Measurements from ENCODE around the gene FAM83F.

Gene FAM83F

GRCh38 chr22:39955675-39956074 lies 39.1 kb upstream of the FAM83F start:
- Histone ChIP-seq H3K36me3 (ENCODE audit: control insufficient read depth in 2 of 2, insufficient read depth in 2 of 2, low read length in 2 of 2) (no peaks in the 10 kb centered on the region), H3K4me1 (ENCODE audit: control insufficient read depth, insufficient read depth, low read length) (no peaks in the 10 kb centered on the region), H3K27ac (ENCODE audit: low read length) (no peak overlapping the region), H3K9ac (ENCODE audit: low read length in 2 of 2) (no peak overlapping the region), H3K27me3 (ENCODE audit: control insufficient read depth in 1 of 2, insufficient read depth in 2 of 2, low read length in 2 of 2) (peaks cover 0 to 10% of the 10 kb centered on the region in 2 donors), H3K4me3 (ENCODE audit: low read length in 2 of 2) (no peak overlapping the region), H3K9me3 (ENCODE audit: control insufficient read depth in 2 of 2, low read length in 2 of 2) (no peaks in the 10 kb centered on the region)

- Histone ChIP-seq H3K4me1 (ENCODE audit: control insufficient read depth, insufficient read depth, low read length) (no peaks in the 10 kb centered on the region), H3K4me3 (ENCODE audit: low read length in 2 of 2) (no peak overlapping the region), H3K9me3 (ENCODE audit: control insufficient read depth in 2 of 2, low read length in 2 of 2) (no peaks in the 10 kb centered on the region), H3K27ac (ENCODE audit: low read length) (no peak overlapping the region), H3K9ac (ENCODE audit: low read length in 2 of 2) (no peak overlapping the region), H3K36me3 (ENCODE audit: control insufficient read depth in 2 of 2, insufficient read depth in 2 of 2, low read length in 2 of 2) (no peaks in the 10 kb centered on the region), H3K27me3 (ENCODE audit: control insufficient read depth in 1 of 2, insufficient read depth in 2 of 2, low read length in 2 of 2) (peaks cover 0 to 12% of the 10 kb centered on the region in 2 donors)
Measured at GRCh38 chr22:39956932-39957664, 37.7 kb upstream of the FAM83F start.

GRCh38 chr22:39958009-39958711 lies 36.6 kb upstream of the FAM83F start:
- Histone ChIP-seq H3K4me1 (ENCODE audit: control insufficient read depth, insufficient read depth, low read length) (no peaks in the 10 kb centered on the region), H3K27ac (ENCODE audit: low read length) (no peak overlapping the region), H3K4me3 (ENCODE audit: low read length in 2 of 2) (no peak overlapping the region), H3K36me3 (ENCODE audit: control insufficient read depth in 2 of 2, insufficient read depth in 2 of 2, low read length in 2 of 2) (no peaks in the 10 kb centered on the region), H3K9me3 (ENCODE audit: control insufficient read depth in 2 of 2, low read length in 2 of 2) (no peaks in the 10 kb centered on the region), H3K27me3 (ENCODE audit: control insufficient read depth in 1 of 2, insufficient read depth in 2 of 2, low read length in 2 of 2) (peaks cover 0 to 12% of the 10 kb centered on the region in 2 donors), H3K9ac (ENCODE audit: low read length in 2 of 2) (no peak overlapping the region)

DNA sequence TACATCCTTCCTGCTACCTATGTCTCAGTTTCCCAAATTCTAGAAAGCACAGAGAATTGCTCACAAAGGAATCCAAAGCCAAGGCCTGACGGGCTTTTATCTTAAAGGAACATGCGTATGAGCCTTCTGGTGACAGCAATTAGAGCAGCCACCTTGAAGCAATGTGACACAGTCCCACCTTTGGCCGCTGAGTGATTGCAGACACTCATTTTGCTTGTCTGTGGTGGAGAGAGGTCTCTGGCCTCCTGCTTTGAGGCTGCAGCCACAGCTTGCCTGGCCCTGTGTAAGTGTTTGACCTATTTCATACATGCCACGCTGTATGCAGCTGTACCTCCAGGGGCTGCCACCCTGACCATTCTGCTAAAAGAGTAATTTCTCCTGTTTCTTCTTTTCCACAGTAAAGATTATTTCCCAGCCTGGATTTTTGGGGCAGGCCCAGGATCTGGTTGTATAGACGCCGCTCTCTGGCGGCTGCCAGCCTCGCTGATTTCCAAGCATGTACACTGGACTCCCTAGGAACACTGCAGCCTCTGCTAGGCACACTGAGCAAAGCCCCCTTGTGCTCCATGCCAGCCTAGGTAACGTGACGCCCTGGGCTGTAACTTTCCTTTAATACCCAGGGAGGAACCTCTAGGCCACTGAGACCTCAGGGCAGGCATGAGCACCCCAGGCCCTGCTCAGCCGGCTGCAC lies 35.7 kb upstream of the FAM83F start:
- no peaks in the 10 kb centered on the region for H3K9me3 ChIP-seq (ENCODE audit: control insufficient read depth in 2 of 2, low read length in 2 of 2)
- no peaks in the 10 kb centered on the region for H3K36me3 ChIP-seq (ENCODE audit: control insufficient read depth in 2 of 2, insufficient read depth in 2 of 2, low read length in 2 of 2)
- H3K4me3 ChIP-seq (ENCODE audit: low read length in 2 of 2) = no peak overlapping the region
- H3K4me1 ChIP-seq (ENCODE audit: control insufficient read depth, insufficient read depth, low read length) = no peaks in the 10 kb centered on the region
- peaks cover 0 to 12% of the 10 kb centered on the region in 2 donors for H3K27me3 ChIP-seq (ENCODE audit: control insufficient read depth in 1 of 2, insufficient read depth in 2 of 2, low read length in 2 of 2)
- H3K9ac ChIP-seq (ENCODE audit: low read length in 2 of 2) = no peak overlapping the region
- no peak overlapping the region for H3K27ac ChIP-seq (ENCODE audit: low read length)

- Histone ChIP-seq H3K9me3 (ENCODE audit: control insufficient read depth in 2 of 2, low read length in 2 of 2) (no peaks in the 10 kb centered on the region), H3K4me1 (ENCODE audit: control insufficient read depth, insufficient read depth, low read length) (no peaks in the 10 kb centered on the region), H3K27ac (ENCODE audit: low read length) (no peak within 1 kb of the TSS), H3K4me3 (ENCODE audit: low read length in 2 of 2) (no peak within 1 kb of the TSS), H3K9ac (ENCODE audit: low read length in 2 of 2) (no peak within 1 kb of the TSS), H3K36me3 (ENCODE audit: control insufficient read depth in 2 of 2, insufficient read depth in 2 of 2, low read length in 2 of 2) (no peaks in the 10 kb centered on the region), H3K27me3 (ENCODE audit: control insufficient read depth in 1 of 2, insufficient read depth in 2 of 2, low read length in 2 of 2) (peaks cover 0 to 12% of the 10 kb centered on the region in 2 donors)
Measured at GRCh38 chr22:39959640-39960447, 34.9 kb upstream of the FAM83F start, which contains the start of gene TMA7B. Gene TMA7B (plus strand): TSS chr22:39960397. CDS start chr22:39964375, 3,978 bp downstream.

GRCh38 chr22:39960791-39961746 lies 33.7 kb upstream of the FAM83F start:
- no peak overlapping the region for H3K4me3 ChIP-seq (ENCODE audit: low read length in 2 of 2)
- no peaks in the 10 kb centered on the region for H3K36me3 ChIP-seq (ENCODE audit: control insufficient read depth in 2 of 2, insufficient read depth in 2 of 2, low read length in 2 of 2)
- no peaks in the 10 kb centered on the region for H3K9me3 ChIP-seq (ENCODE audit: control insufficient read depth in 2 of 2, low read length in 2 of 2)
- peaks cover 0 to 18% of the 10 kb centered on the region in 2 donors for H3K27me3 ChIP-seq (ENCODE audit: control insufficient read depth in 1 of 2, insufficient read depth in 2 of 2, low read length in 2 of 2)
- no peak overlapping the region for H3K9ac ChIP-seq (ENCODE audit: low read length in 2 of 2)
- H3K4me1 ChIP-seq (ENCODE audit: control insufficient read depth, insufficient read depth, low read length) = no peaks in the 10 kb centered on the region
- H3K27ac ChIP-seq (ENCODE audit: low read length) = no peak overlapping the region

DNA sequence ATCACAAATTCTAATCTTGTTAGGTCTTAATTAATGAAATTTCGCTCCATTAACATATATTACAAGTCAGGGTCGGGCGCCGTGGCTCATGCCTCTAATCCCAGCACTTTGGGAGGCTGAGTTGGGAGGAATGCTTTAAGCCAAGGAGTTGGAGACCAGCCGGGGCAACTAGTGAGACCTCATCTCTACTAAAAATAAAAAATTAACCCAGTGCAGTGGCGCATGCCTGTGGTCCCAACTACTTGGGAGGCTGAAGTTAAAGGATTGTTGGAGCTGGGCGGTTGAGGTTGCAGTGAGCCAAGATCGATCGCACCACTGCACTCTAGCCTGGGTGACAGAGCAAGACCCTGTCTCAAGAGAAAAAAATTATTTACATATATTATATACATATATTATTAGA lies 32.7 kb upstream of the FAM83F start:
- peaks cover 0 to 19% of the 10 kb centered on the region in 2 donors for H3K27me3 ChIP-seq (ENCODE audit: control insufficient read depth in 1 of 2, insufficient read depth in 2 of 2, low read length in 2 of 2)
- H3K9ac ChIP-seq (ENCODE audit: low read length in 2 of 2) = no peak overlapping the region
- no peaks in the 10 kb centered on the region for H3K36me3 ChIP-seq (ENCODE audit: control insufficient read depth in 2 of 2, insufficient read depth in 2 of 2, low read length in 2 of 2)
- H3K9me3 ChIP-seq (ENCODE audit: control insufficient read depth in 2 of 2, low read length in 2 of 2) = no peaks in the 10 kb centered on the region
- H3K27ac ChIP-seq (ENCODE audit: low read length) = no peak overlapping the region
- H3K4me1 ChIP-seq (ENCODE audit: control insufficient read depth, insufficient read depth, low read length) = no peaks in the 10 kb centered on the region
- H3K4me3 ChIP-seq (ENCODE audit: low read length in 2 of 2) = no peak overlapping the region

DNA sequence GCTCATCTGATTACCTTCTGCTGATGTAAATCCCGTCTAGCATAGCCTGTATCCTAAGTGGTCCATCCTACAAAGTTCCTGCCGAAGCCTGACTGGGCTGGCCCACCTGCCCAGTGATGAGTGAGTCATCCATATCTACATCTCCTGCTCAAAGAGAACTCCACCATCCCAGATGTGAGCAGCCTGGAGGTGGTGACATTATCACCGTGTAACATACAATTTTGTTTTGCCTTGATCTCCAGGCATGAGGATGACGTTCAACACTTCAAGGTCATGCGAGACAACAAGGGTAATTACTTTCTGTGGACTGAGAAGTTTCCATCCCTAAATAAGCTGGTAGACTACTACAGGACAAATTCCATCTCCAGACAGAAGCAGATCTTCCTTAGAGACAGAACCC lies 29.0 kb upstream of the FAM83F start:
- H3K9me3 ChIP-seq (ENCODE audit: control insufficient read depth in 2 of 2, low read length in 2 of 2) = no peaks in the 10 kb centered on the region
- H3K36me3 ChIP-seq (ENCODE audit: control insufficient read depth in 2 of 2, insufficient read depth in 2 of 2, low read length in 2 of 2) = no peaks in the 10 kb centered on the region
- H3K27me3 ChIP-seq (ENCODE audit: control insufficient read depth in 1 of 2, insufficient read depth in 2 of 2, low read length in 2 of 2) = peaks cover 10 to 21% of the 10 kb centered on the region in 2 donors
- no peaks in the 10 kb centered on the region for H3K4me1 ChIP-seq (ENCODE audit: control insufficient read depth, insufficient read depth, low read length)
- H3K4me3 ChIP-seq (ENCODE audit: low read length in 2 of 2) = no peak overlapping the region
- H3K9ac ChIP-seq (ENCODE audit: low read length in 2 of 2) = no peak overlapping the region
- no peak overlapping the region for H3K27ac ChIP-seq (ENCODE audit: low read length)

GRCh38 chr22:39966470-39966869 lies 28.3 kb upstream of the FAM83F start:
- no peaks in the 10 kb centered on the region for H3K36me3 ChIP-seq (ENCODE audit: control insufficient read depth in 2 of 2, insufficient read depth in 2 of 2, low read length in 2 of 2)
- no peak overlapping the region for H3K4me3 ChIP-seq (ENCODE audit: low read length in 2 of 2)
- H3K27ac ChIP-seq (ENCODE audit: low read length) = no peak overlapping the region
- H3K4me1 ChIP-seq (ENCODE audit: control insufficient read depth, insufficient read depth, low read length) = no peaks in the 10 kb centered on the region
- H3K9me3 ChIP-seq (ENCODE audit: control insufficient read depth in 2 of 2, low read length in 2 of 2) = no peaks in the 10 kb centered on the region
- H3K27me3 ChIP-seq (ENCODE audit: control insufficient read depth in 1 of 2, insufficient read depth in 2 of 2, low read length in 2 of 2) = peaks cover 15 to 19% of the 10 kb centered on the region in 2 donors
- no peak overlapping the region for H3K9ac ChIP-seq (ENCODE audit: low read length in 2 of 2)

All from stomach smooth muscle (tissue), 2 donors.